HepG2 (cell line): Measurements from ENCODE around the gene KRT16. TPM values are rescaled to one million over a fixed set of nuclear protein-coding genes. Genes with fewer than 3 reads are reported as not detected.
A peak's percentile ranks its signal among the peaks of the same experiment; 100 is the strongest.
"Not testable (repeated sequence)": the region's sequence is repeated elsewhere in the genome, so short reads cannot be mapped to it uniquely, and the experiment has no call there.

Source experiments
- ATAC-seq: fragments of 200-7000 bp; cut with Tn5 transposase; 3 replicates; pipeline ENCODE4 v1.9.1; 2020; ENCODE audit warnings: mild to moderate bottlenecking, moderate library complexity
- BruUV-seq: library from RNA; stranded (reverse); fragments of 400-500 nt; replicated peaks from 2 replicates; lab custom pipeline; 2021; lab: Mats Ljungman, UMichigan
- CTCF ChIA-PET: fragments of 300-600 bp; formaldehyde crosslinking; extraction: SDS; loops from one replicate; lab custom pipeline; 2021; ENCODE audit warnings: low total read pairs, inconsistent platforms, low intra/inter-chr PET ratio; lab: Yijun Ruan, JAX
- POLR2A ChIA-PET: fragments of 350-600 bp; sonication (Branson Sonifier 250); formaldehyde crosslinking; loops from one replicate; lab custom pipeline; 2020; ENCODE audit warnings: antibody characterized with exemption, inconsistent platforms; lab: Yijun Ruan, JAX
- DNase-seq: peaks from one replicate; pipeline ENCODE4 v3.0.0-alpha.2; 2015; ENCODE audit warnings: low spot score
- FAIRE-seq: peaks from 3 replicates; lab custom pipeline; 2011; peaks lifted over from hg19 to GRCh38; lab: Jason Lieb, UNC
- H2AFZ ChIP-seq: one replicate; pipeline ENCODE4 v1.6.1; 2011; ENCODE audit warnings: low read length, inconsistent platforms
- H3K27ac ChIP-seq: fragments of 300-600 bp; 3 replicates; pipeline ENCODE4 v1.8.0; 2011; ENCODE audit warnings: mixed run types, mild to moderate bottlenecking, mixed read lengths, low read length, inconsistent platforms; ENCODE audit not compliant: insufficient read depth; ENCODE audit errors: extremely low read length
- H3K27me3 ChIP-seq, 2 experiments: fragments of 200-600 bp in 1 of 2; 2 replicates in 1 of 2; 3 replicates in 1 of 2; pipeline versions ENCODE4 v1.6.0 to v1.8.0; 2011; ENCODE audit warnings: low read length in 2 of 2, mild to moderate bottlenecking in 2 of 2, moderate library complexity in 2 of 2, inconsistent platforms in 1 of 2; ENCODE audit not compliant: insufficient read depth in 2 of 2, control insufficient read depth in 1 of 2
- H3K36me3 ChIP-seq, 2 experiments: fragments of 200-600 bp in 1 of 2; replicated peaks in 1 of 2; 2 replicates in 1 of 2; 3 replicates in 1 of 2; pipeline versions ENCODE4 v1.5.1 to v1.8.0; 2011; ENCODE audit warnings: low read length in 2 of 2, inconsistent platforms in 1 of 2; ENCODE audit not compliant: insufficient read depth in 2 of 2, control insufficient read depth in 1 of 2
- H3K4me1 ChIP-seq: 2 replicates; pipeline ENCODE4 v1.5.1; 2012; ENCODE audit warnings: low read length, inconsistent platforms; ENCODE audit not compliant: insufficient read depth
- H3K4me2 ChIP-seq: 2 replicates; pipeline ENCODE4 v1.6.0; 2011; ENCODE audit warnings: low read depth, low read length, inconsistent platforms
- H3K4me3 ChIP-seq, 3 experiments: fragments of 200-600 bp in 1 of 3; sonication (generic), shearing (Covaris generic) in 1 of 3; replicated peaks in 1 of 3; 2 replicates each; pipeline ENCODE4 v1.5.1; 2011 to 2016; ENCODE audit warnings: low read length in 3 of 3, inconsistent platforms in 2 of 3, low read depth in 2 of 3, mild to moderate bottlenecking in 2 of 3, control low read depth in 1 of 3, mixed read lengths in 1 of 3; ENCODE audit not compliant: insufficient read depth in 1 of 3
- H3K79me2 ChIP-seq: one replicate; pipeline ENCODE4 v1.6.1; 2011; ENCODE audit warnings: low read length, inconsistent platforms; ENCODE audit not compliant: insufficient read depth
- H3K9ac ChIP-seq: 2 replicates; pipeline ENCODE4 v1.6.0; 2011; ENCODE audit warnings: mild to moderate bottlenecking, low read depth, low read length, inconsistent platforms; ENCODE audit not compliant: insufficient read depth
- H3K9me3 ChIP-seq: 2 replicates; pipeline ENCODE4 v1.5.1; 2012; ENCODE audit warnings: mild to moderate bottlenecking, low read length
- H4K20me1 ChIP-seq: 2 replicates; pipeline ENCODE4 v1.6.0; 2011; ENCODE audit warnings: inconsistent platforms, mild to moderate bottlenecking, low read length, moderate library complexity; ENCODE audit not compliant: insufficient read depth
- GLI4 ChIP-seq: sonication (generic); formaldehyde crosslinking; IDR thresholded peaks from 2 replicates; pipeline ENCODE4 v1.5.1; 2020; ENCODE audit warnings: missing genetic modification reagents, mild to moderate bottlenecking, moderate library complexity, borderline replicate concordance
- TCF12 ChIP-seq, 2 experiments: fragments of 450-650 bp in 1 of 2; sonication (generic) in 1 of 2; formaldehyde crosslinking in 1 of 2; IDR thresholded peaks; 2 replicates each; pipeline versions ENCODE4 v1.6.1 to v1.8.0; 2017 to 2022; ENCODE audit warnings: antibody characterized with exemption in 1 of 2, mild to moderate bottlenecking in 1 of 2, missing genetic modification reagents in 1 of 2, moderate library complexity in 1 of 2
- ZFP36 ChIP-seq: fragments of 150-350 bp; IDR thresholded peaks from 2 replicates; pipeline ENCODE4 v1.6.1; 2018; ENCODE audit warnings: borderline replicate concordance, low read length, low read depth; ENCODE audit not compliant: partially characterized antibody
- ZNF652 ChIP-seq: IDR thresholded peaks from 2 replicates; pipeline ENCODE4 v1.6.1; 2016; ENCODE audit warnings: low read depth, borderline replicate concordance
- WGBS: methylation state at CpG from one replicate; pipeline ENCODE4 v1.1.6; 2017; ENCODE audit warnings: low lambda C conversion rate; 5-methylcytosine and 5-hydroxymethylcytosine counted together
- in situ Hi-C: cut with HindIII; loops from 2 replicates; pipeline ENCODE4 v1.10.0; 2017; ENCODE audit warnings: low pct_unique_long_range_greater_than_20kb; ENCODE audit not compliant: extremely low pct_ligation_motif_present
- intact Hi-C: fragments of 100-400 bp; cut with micrococcal nuclease; formaldehyde crosslinking; loops from one replicate; pipeline ENCODE4 v1.10.0; 2022; ENCODE audit not compliant: unreplicated experiment
- polyA plus RNA-seq, 8 experiments: library from polyadenylated mRNA; depleted of rRNA in 3 of 8; stranded (reverse) in 7 of 8; unstranded in 1 of 8; fragments of >200 nt; fragmentation: Illumina TruSeq in 4 of 8; extraction: Trizol in 4 of 8; gene quantifications; 2 replicates each; pipeline versions ENCODE4 v1.2.1 to v1.2.3, GENCODE V29; 2011 to 2016; ENCODE audit warnings: low read depth in 4 of 8, missing spikeins in 1 of 8, mixed read lengths in 1 of 8; ENCODE audit not compliant: insufficient read depth in 1 of 8
- total RNA-seq, 5 experiments: library from RNA; depleted of rRNA; stranded (reverse); fragments of >200 nt; fragmentation: Illumina TruSeq; extraction: Trizol; gene quantifications; 2 replicates each; pipeline ENCODE4 v1.2.3, GENCODE V29; 2016; ENCODE audit warnings: low read depth in 1 of 5
- TF ChIP-seq, protein P1 (sequence below): sonication (generic); formaldehyde crosslinking; IDR thresholded peaks from 2 replicates; pipeline ENCODE4 v1.5.0; 2020; ENCODE audit warnings: mild to moderate bottlenecking, missing genetic modification reagents, moderate library complexity

KRT16 gene
- total and polyA plus RNA-seq, 2 of the 13 experiments (the other 11 are each of a cell fraction or from before 2014, with no cell fraction given) = not detected

DNA sequence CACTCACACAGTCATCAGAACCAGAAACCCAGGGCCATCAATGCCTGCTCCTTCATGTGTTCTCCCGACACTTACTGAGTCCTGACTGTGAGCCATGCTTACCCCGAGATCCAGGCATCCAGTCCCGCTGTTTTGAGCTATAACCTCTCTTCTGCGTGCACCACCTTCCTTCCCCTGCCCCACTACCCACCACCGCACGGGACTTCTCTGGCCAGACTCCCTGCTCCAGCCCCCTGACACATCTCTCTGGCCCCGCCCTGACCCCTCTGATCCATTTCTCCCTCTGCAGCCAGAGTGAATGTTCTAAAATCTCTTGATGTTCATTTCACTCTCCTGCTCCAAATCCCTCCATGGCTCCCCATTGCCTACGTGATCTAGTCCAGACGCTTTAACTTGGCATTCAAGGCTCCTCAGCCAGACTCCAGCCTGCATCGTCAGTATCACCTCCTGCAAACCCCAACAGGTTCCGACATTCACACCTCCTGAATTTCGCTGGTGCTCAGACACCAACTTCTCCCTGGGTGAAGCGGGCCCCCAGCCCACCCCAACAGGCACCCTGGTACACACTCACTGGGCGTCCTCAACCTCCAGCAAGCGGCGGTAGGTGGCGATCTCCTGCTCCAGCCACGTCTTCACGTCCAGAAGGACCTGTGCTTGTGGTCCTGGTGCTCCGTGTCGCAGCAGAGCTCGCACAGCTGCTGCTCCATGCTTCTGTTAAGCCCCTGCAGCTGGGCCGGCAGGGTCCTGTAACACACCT is 14.9 kb upstream of the KRT16 start:
- peaks cover 9 to 46% of the 10 kb centered on the region in 2 experiments; a peak in 4 of 5 replicates for H3K27me3 ChIP-seq
- no peak overlapping the region for H3K4me3 ChIP-seq
- no peak overlapping the region for H3K9ac ChIP-seq
- ATAC-seq = peak; percentile 34; the same call in 2 of the 3 replicates
- no peak overlapping the region for H3K27ac ChIP-seq
- H3K4me1 ChIP-seq = peaks cover 6% of the 10 kb centered on the region
- in situ Hi-C loops = no loop called here
- WGBS = 27% methylated on average over 20 of the region's 23 CpGs
- POLR2A ChIA-PET = no interaction called here
- H2AFZ ChIP-seq = no peak overlapping the region
- H3K4me2 ChIP-seq = no peak overlapping the region
- no peaks in the 10 kb centered on the region for H3K36me3 ChIP-seq
- no TSS peak for BruUV-seq
- H3K79me2 ChIP-seq = no peaks in the 10 kb centered on the region
- intact Hi-C loops = no loop called here
- no peak for FAIRE-seq
- H4K20me1 ChIP-seq = no peaks in the 10 kb centered on the region
- TF ChIP-seq TCF12 (IDR thresholded peaks at IDR 0.05) (no peak), TCF12 (CRISPR knock-in tag; IDR thresholded peaks at IDR 0.05) (no peak), GLI4 (CRISPR knock-in tag) (no peak), ZNF652 (CRISPR knock-in tag) (no peak), ZFP36 (no peak)
- TF ChIP-seq, protein P1, sequence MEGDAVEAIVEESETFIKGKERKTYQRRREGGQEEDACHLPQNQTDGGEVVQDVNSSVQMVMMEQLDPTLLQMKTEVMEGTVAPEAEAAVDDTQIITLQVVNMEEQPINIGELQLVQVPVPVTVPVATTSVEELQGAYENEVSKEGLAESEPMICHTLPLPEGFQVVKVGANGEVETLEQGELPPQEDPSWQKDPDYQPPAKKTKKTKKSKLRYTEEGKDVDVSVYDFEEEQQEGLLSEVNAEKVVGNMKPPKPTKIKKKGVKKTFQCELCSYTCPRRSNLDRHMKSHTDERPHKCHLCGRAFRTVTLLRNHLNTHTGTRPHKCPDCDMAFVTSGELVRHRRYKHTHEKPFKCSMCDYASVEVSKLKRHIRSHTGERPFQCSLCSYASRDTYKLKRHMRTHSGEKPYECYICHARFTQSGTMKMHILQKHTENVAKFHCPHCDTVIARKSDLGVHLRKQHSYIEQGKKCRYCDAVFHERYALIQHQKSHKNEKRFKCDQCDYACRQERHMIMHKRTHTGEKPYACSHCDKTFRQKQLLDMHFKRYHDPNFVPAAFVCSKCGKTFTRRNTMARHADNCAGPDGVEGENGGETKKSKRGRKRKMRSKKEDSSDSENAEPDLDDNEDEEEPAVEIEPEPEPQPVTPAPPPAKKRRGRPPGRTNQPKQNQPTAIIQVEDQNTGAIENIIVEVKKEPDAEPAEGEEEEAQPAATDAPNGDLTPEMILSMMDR (CRISPR knock-in tag) = peak; percentile 34; the same call in 1 of the 2 replicates
- DNase-seq = no peak
- H3K9me3 ChIP-seq = no peaks in the 10 kb centered on the region
- CTCF ChIA-PET = no interaction called here

DNA sequence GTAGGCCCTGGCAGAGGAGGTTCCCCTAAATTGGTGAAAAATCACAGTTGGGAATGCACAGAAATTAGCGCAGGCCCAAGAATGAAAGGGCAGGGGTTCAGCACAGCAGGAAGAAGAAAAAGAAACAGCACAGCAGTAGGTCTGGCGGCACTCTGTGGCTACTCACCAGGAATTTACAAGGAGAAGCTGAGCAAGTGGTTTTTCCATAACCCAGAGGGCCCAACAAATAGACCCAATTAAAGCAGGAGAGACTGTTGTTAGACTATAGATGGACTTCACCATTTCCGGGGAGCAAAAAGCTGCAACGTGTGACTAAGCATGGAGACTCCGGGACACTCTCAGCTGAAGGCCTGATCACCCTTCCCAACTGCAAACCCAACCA is 14.3 kb upstream of the KRT16 start:
- CTCF ChIA-PET, H3K4me2 ChIP-seq, H3K4me3 ChIP-seq, FAIRE-seq, POLR2A ChIA-PET, H2AFZ ChIP-seq, H3K4me1 ChIP-seq, H3K79me2 ChIP-seq, intact Hi-C loops, in situ Hi-C loops, H3K36me3 ChIP-seq, H3K27ac ChIP-seq, H3K9ac ChIP-seq, H3K9me3 ChIP-seq, H4K20me1 ChIP-seq, DNase-seq, BruUV-seq, ATAC-seq: not testable (repeated sequence)
- 41% methylated on average over 5 of the region's 5 CpGs for WGBS
- H3K27me3 ChIP-seq = peaks cover 9 to 47% of the 10 kb centered on the region in 2 experiments; a peak in 4 of 5 replicates

DNA sequence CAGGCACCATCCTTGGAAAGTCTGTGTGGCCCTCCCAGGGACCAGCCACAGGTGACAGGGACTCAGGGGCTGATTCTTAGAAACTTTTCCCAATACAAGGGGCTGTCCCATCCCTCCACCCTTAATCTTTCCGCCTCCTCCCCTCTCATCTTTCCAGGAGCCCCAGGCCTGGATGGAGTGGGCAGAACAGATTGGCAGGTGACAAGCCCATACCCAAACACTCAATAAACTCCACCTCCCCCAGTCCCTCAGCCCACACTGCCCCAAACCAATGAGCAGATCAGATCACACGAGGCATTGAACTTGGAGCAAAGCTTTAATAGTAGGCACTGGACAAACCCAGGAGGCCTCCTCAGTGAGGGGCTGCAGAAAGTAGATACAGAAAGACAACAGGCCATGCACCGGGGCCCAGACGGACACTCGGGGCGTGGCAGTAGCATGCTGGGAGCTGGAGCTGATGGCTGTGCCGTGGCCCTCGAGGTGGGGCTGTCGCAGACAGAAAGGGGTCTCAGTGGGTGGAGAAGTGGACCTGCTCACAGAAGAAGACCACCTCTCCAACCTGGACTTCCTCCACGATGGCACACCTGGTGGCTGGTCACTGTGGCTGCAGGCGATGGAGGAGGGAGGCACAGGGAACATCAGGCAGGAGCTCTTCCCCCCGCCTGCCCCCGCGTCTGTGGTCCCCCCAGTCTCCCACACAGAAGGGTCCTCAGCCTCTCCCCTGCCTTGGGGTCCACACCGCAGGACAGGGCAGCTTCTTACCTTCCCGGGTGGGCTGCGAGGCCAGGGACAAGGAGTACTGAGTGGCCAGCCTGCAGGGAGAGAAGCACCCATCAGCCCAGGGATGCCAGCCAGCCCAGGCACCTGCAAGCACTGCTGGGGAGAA is 13.7 kb upstream of the KRT16 start:
- H3K9me3 ChIP-seq, POLR2A ChIA-PET, H4K20me1 ChIP-seq, H3K4me1 ChIP-seq, H2AFZ ChIP-seq, H3K27ac ChIP-seq, H3K4me2 ChIP-seq, BruUV-seq, H3K4me3 ChIP-seq, H3K36me3 ChIP-seq, FAIRE-seq, CTCF ChIA-PET, intact Hi-C loops, in situ Hi-C loops, H3K9ac ChIP-seq, H3K79me2 ChIP-seq, ATAC-seq, DNase-seq: not testable (repeated sequence)
- 24% methylated on average over 12 of the region's 17 CpGs for WGBS
- H3K27me3 ChIP-seq = peaks cover 9 to 47% of the 10 kb centered on the region in 2 experiments; a peak in 4 of 5 replicates
